Nephron (organoid): Measurements from ENCODE around the gene PRIM2.
A peak's percentile ranks its signal among the peaks of the same experiment; 100 is the strongest.

Experiments
- H3K27ac Mint-ChIP-seq, 3 experiments: 2 replicates each; pipeline ENCODE4 v1.8.0; 2020; ENCODE audit warnings: mixed read lengths in 3 of 3, mild to moderate bottlenecking in 2 of 3, moderate library complexity in 1 of 3
- H3K27me3 Mint-ChIP-seq: 2 replicates; pipeline ENCODE4 v1.8.0; 2021; ENCODE audit warnings: low read depth, mild to moderate bottlenecking, moderate library complexity, mixed read lengths
- H3K36me3 Mint-ChIP-seq: 2 replicates; pipeline ENCODE4 v1.8.0; 2020; ENCODE audit warnings: low read depth, mixed read lengths
- H3K4me1 Mint-ChIP-seq: 2 replicates; pipeline ENCODE4 v1.8.0; 2020; ENCODE audit warnings: mixed read lengths
- H3K4me3 Mint-ChIP-seq, 3 experiments: 2 replicates each; pipeline ENCODE4 v1.8.0; 2020; ENCODE audit warnings: mild to moderate bottlenecking in 3 of 3, mixed read lengths in 3 of 3, moderate library complexity in 2 of 3
- H3K9me3 Mint-ChIP-seq: 2 replicates; pipeline ENCODE4 v1.8.0; 2020; ENCODE audit warnings: mixed read lengths
- CTCF ChIP-seq, 3 experiments: fragments of 200-600 bp; sonication (generic); IDR thresholded peaks; one replicate each; pipeline ENCODE4 v1.5.0; 2021; ENCODE audit warnings: antibody characterized with exemption in 3 of 3; ENCODE audit not compliant: unreplicated experiment in 3 of 3

The PRIM2 gene

GRCh38 chr6:57298741-57299140, 18.7 kb upstream of the PRIM2 start:
- Mint-ChIP-seq H3K27ac (peak overlapping the region; percentile 12 to 78 (median 61)), H3K4me1 (peaks cover 32% of the 10 kb centered on the region), H3K36me3 (no peaks in the 10 kb centered on the region), H3K27me3 (no peaks in the 10 kb centered on the region), H3K4me3 (no peak overlapping the region), H3K9me3 (no peaks in the 10 kb centered on the region)
- no peak for TF ChIP-seq CTCF (IDR thresholded peaks at IDR 0.05; ENCODE audit: unreplicated experiment in 3 of 3)

DNA sequence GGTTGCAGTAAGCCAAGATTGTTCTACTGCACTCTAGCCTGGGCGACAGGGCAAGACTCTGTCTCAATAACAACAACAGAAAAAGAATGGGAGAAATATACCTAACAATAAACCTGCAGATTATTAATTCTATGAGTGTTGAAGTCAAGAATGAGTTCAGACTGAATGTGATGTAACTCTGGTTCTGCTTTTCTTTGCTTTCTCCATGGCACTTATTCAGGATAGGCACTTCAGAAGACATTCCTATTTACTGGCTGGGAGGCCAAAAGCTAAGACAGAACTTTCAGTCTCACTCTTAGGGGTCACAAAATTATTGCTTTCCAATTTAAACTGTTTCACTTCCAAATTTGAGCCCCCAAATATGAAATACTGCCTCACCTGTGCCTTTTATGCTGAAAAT, 15.7 kb upstream of the PRIM2 start:
- peaks cover 47% of the 10 kb centered on the region for H3K4me1 Mint-ChIP-seq
- H3K36me3 Mint-ChIP-seq, result no peaks in the 10 kb centered on the region
- no peaks in the 10 kb centered on the region for H3K9me3 Mint-ChIP-seq
- no peak overlapping the region for H3K4me3 Mint-ChIP-seq
- TF ChIP-seq CTCF (IDR thresholded peaks at IDR 0.05; ENCODE audit: unreplicated experiment in 3 of 3), result no peak
- H3K27ac Mint-ChIP-seq, result peak overlapping the region; percentile 30 to 52 (median 34)
- peaks cover 4% of the 10 kb centered on the region for H3K27me3 Mint-ChIP-seq

- no peak for TF ChIP-seq CTCF (IDR thresholded peaks at IDR 0.05; ENCODE audit: unreplicated experiment in 3 of 3)
- H3K27ac Mint-ChIP-seq, result peak overlapping the region; percentile 70 to 75 (median 73)
- H3K27me3 Mint-ChIP-seq, result peaks cover 4% of the 10 kb centered on the region
- no peak overlapping the region for H3K4me3 Mint-ChIP-seq
- no peaks in the 10 kb centered on the region for H3K9me3 Mint-ChIP-seq
- H3K4me1 Mint-ChIP-seq, result peaks cover 47% of the 10 kb centered on the region
- no peaks in the 10 kb centered on the region for H3K36me3 Mint-ChIP-seq
Measured at GRCh38 chr6:57302477-57302876, 15.0 kb upstream of the PRIM2 start.

GRCh38 chr6:57303931-57304681, 13.3 kb upstream of the PRIM2 start:
- Mint-ChIP-seq H3K9me3 (no peaks in the 10 kb centered on the region), H3K36me3 (no peaks in the 10 kb centered on the region), H3K4me1 (peaks cover 40% of the 10 kb centered on the region), H3K4me3 (peak overlapping the region in 1 of 3 experiments; percentile 7), H3K27me3 (peaks cover 4% of the 10 kb centered on the region), H3K27ac (peak overlapping the region; percentile 88 to 93 (median 92))
- TF ChIP-seq CTCF (IDR thresholded peaks at IDR 0.05; ENCODE audit: unreplicated experiment in 3 of 3), result no peak

DNA sequence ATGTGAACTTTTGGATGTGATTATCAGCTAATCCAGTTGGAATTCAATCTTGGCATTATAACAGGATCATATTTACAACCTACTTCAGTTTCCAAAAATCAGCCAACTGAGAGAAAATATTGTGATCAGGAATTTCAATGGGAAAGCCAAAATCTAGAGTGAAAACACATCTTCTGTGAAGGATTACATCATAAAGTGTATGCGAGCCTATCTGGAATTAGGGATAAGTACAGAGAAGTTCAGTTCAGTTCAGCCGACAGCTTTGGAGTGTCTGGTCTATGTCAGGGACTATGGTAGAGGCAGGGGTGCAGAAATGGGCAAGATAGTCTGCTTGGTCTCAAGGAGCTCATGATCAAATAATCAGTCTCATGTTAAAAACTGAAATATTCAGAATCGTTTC, 12.3 kb upstream of the PRIM2 start:
- Mint-ChIP-seq H3K4me3 (peak overlapping the region in 1 of 3 experiments; percentile 2), H3K27ac (peak overlapping the region; percentile 88 to 93 (median 92)), H3K27me3 (peaks cover 4% of the 10 kb centered on the region), H3K9me3 (no peaks in the 10 kb centered on the region), H3K36me3 (no peaks in the 10 kb centered on the region), H3K4me1 (peaks cover 32% of the 10 kb centered on the region)
- no peak for TF ChIP-seq CTCF (IDR thresholded peaks at IDR 0.05; ENCODE audit: unreplicated experiment in 3 of 3)

DNA sequence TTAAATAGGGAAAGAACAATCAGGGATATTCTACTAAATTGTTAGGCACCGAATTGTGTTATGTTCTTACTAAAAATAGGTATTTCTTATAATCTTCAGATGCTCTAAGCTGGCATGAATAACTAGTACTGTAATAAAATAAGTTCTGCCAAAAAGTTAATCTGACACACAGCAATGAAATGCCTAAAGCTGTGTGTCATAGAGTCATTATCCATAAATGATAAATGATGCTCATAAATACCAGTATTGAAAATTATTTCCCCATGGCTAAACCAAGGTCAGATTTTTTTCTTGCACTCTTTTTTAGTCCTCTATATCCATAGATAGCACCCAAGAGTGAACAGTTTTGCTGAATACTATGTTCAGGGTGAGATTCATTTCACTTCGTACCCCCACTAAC, 11.7 kb upstream of the PRIM2 start:
- Mint-ChIP-seq H3K27ac (peak overlapping the region; percentile 88 to 93 (median 92)), H3K4me3 (no peak overlapping the region), H3K4me1 (peaks cover 28% of the 10 kb centered on the region), H3K9me3 (no peaks in the 10 kb centered on the region), H3K36me3 (no peaks in the 10 kb centered on the region), H3K27me3 (peaks cover 4% of the 10 kb centered on the region)
- no peak for TF ChIP-seq CTCF (IDR thresholded peaks at IDR 0.05; ENCODE audit: unreplicated experiment in 3 of 3)
